K562 (cell line): Measurements from ENCODE around the gene PRR16. TPM values are rescaled to one million over a fixed set of nuclear protein-coding genes. Genes with fewer than 3 reads are reported as not detected.
A peak's percentile ranks its signal among the peaks of the same experiment; 100 is the strongest.

Experiments used
- ARNT ChIP-seq, 2 experiments: fragments of 450-650 bp; IDR thresholded peaks; 2 replicates each; pipeline ENCODE4 v1.6.1; 2016; ENCODE audit warnings: mild to moderate bottlenecking in 1 of 2
- E2F6 ChIP-seq, 2 experiments: IDR thresholded peaks; 2 replicates each; pipeline ENCODE4 v1.6.1; 2011; ENCODE audit warnings: borderline replicate concordance in 1 of 2, control low read depth in 1 of 2, low read depth in 1 of 2, low read length in 1 of 2, mild to moderate bottlenecking in 1 of 2, mixed read lengths in 1 of 2, moderate library complexity in 1 of 2; ENCODE audit not compliant: insufficient read depth in 1 of 2, insufficient read length in 1 of 2, poor library complexity in 1 of 2, severe bottlenecking in 1 of 2; ENCODE audit errors: extremely low read depth in 1 of 2
- EP400 ChIP-seq: fragments of 450-650 bp; IDR thresholded peaks from 2 replicates; pipeline ENCODE4 v1.6.1; 2017; ENCODE audit warnings: antibody characterized with exemption, mild to moderate bottlenecking, moderate library complexity
- ETV1 ChIP-seq: fragments of 450-650 bp; conservative IDR thresholded peaks from 2 replicates; pipeline ENCODE4 v1.6.1; 2016; ENCODE audit warnings: missing genetic modification characterization, control low read depth, low read depth, missing compliant biosample characterization
- HMG20A ChIP-seq: fragments of 450-650 bp; formaldehyde crosslinking; conservative IDR thresholded peaks from 2 replicates; pipeline ENCODE4 v1.4.0; 2020; ENCODE audit warnings: mild to moderate bottlenecking, mixed read lengths
- KAT8 ChIP-seq: fragments of 450-650 bp; IDR thresholded peaks from 2 replicates; pipeline ENCODE4 v1.6.1; 2016; ENCODE audit warnings: low read depth, mild to moderate bottlenecking
- NCOR1 ChIP-seq: fragments of 450-650 bp; IDR thresholded peaks from 2 replicates; pipeline ENCODE4 v1.6.1; 2016; ENCODE audit warnings: mild to moderate bottlenecking, moderate library complexity
- NFE2 ChIP-seq: IDR thresholded peaks from 2 replicates; pipeline ENCODE4 v1.6.1; 2014; ENCODE audit warnings: antibody characterized with exemption, low read depth
- POLR2AphosphoS5 ChIP-seq: IDR thresholded peaks from 2 replicates; pipeline ENCODE4 v1.6.1; 2011; ENCODE audit warnings: mild to moderate bottlenecking, low read depth, low read length, moderate library complexity; ENCODE audit not compliant: control insufficient read depth, insufficient read depth
- POLR3G ChIP-seq: IDR thresholded peaks from 2 replicates; pipeline ENCODE4 v1.6.1; 2011; ENCODE audit not compliant: insufficient read length, insufficient replicate concordance; ENCODE audit errors: extremely low read depth
- SMAD2 ChIP-seq: fragments of 150-350 bp; IDR thresholded peaks from 2 replicates; pipeline ENCODE4 v1.6.1; 2014; ENCODE audit warnings: low read depth, mild to moderate bottlenecking, low read length
- SREBF2 ChIP-seq: sonication (generic); formaldehyde crosslinking; IDR thresholded peaks from 2 replicates; pipeline ENCODE4 v1.4.0; 2020; ENCODE audit warnings: mild to moderate bottlenecking, missing genetic modification reagents
- ZEB2 ChIP-seq: fragments of 450-650 bp; IDR thresholded peaks from 2 replicates; pipeline ENCODE4 v1.6.1; 2016
- ZFX ChIP-seq: sonication (generic); formaldehyde crosslinking; IDR thresholded peaks from 2 replicates; pipeline ENCODE4 v1.8.0; 2022; ENCODE audit warnings: mild to moderate bottlenecking, missing genetic modification reagents, moderate library complexity
- ZMIZ1 ChIP-seq, 2 experiments: fragments of 150-350 bp in 1 of 2; IDR thresholded peaks; 2 replicates each; pipeline ENCODE4 v1.6.1; 2012 to 2016; ENCODE audit warnings: low read depth in 2 of 2, low read length in 2 of 2, mild to moderate bottlenecking in 1 of 2, moderate library complexity in 1 of 2
- ZNF277 ChIP-seq: fragments of 250-450 bp; sonication (Bioruptor Pico); IDR thresholded peaks from 2 replicates; pipeline ENCODE4 v1.8.0; 2022; ENCODE audit warnings: inconsistent platforms, mild to moderate bottlenecking, moderate library complexity, borderline replicate concordance
- ZNF764 ChIP-seq: fragments of 250-450 bp; sonication (Bioruptor Pico); IDR thresholded peaks from 2 replicates; pipeline ENCODE4 v1.4.0; 2020; ENCODE audit warnings: low read depth, mild to moderate bottlenecking, moderate library complexity
- polyA plus RNA-seq, 8 experiments: library from polyadenylated mRNA; depleted of rRNA in 4 of 8; stranded (reverse) in 5 of 8; unstranded in 3 of 8; fragments of >200 nt; fragmentation: Nextera tagmentation in 2 of 8; fragmentation: Illumina TruSeq in 1 of 8; extraction: Ambion mirVana in 2 of 8; extraction: Trizol in 1 of 8; gene quantifications; 2 replicates each; pipeline versions ENCODE4 v1.2.1 to v1.2.3, GENCODE V29; 2011 to 2014; ENCODE audit warnings: inconsistent platforms in 1 of 8, missing spikeins in 1 of 8
- total RNA-seq, 7 experiments: library from RNA; depleted of rRNA in 6 of 7; stranded (reverse); fragments of >200 nt in 6 of 7; fragmentation: Illumina TruSeq in 2 of 7; extraction: Trizol in 2 of 7; gene quantifications; 2 replicates each; pipeline versions ENCODE4 v1.2.1 to v1.2.3, GENCODE V29; 2011 to 2021; ENCODE audit warnings: low replicate concordance in 1 of 7
- TF ChIP-seq, protein P1 (sequence below): sonication (generic); formaldehyde crosslinking; IDR thresholded peaks from 2 replicates; pipeline ENCODE4 v1.8.1; 2022; ENCODE audit warnings: missing genetic modification reagents

PRR16 gene
- total and polyA plus RNA-seq, 9 of the 15 experiments (the other 6 are each of a cell fraction or from before 2014, with no cell fraction given) = 0.61 to 10.1 (median 3.3) TPM

DNA sequence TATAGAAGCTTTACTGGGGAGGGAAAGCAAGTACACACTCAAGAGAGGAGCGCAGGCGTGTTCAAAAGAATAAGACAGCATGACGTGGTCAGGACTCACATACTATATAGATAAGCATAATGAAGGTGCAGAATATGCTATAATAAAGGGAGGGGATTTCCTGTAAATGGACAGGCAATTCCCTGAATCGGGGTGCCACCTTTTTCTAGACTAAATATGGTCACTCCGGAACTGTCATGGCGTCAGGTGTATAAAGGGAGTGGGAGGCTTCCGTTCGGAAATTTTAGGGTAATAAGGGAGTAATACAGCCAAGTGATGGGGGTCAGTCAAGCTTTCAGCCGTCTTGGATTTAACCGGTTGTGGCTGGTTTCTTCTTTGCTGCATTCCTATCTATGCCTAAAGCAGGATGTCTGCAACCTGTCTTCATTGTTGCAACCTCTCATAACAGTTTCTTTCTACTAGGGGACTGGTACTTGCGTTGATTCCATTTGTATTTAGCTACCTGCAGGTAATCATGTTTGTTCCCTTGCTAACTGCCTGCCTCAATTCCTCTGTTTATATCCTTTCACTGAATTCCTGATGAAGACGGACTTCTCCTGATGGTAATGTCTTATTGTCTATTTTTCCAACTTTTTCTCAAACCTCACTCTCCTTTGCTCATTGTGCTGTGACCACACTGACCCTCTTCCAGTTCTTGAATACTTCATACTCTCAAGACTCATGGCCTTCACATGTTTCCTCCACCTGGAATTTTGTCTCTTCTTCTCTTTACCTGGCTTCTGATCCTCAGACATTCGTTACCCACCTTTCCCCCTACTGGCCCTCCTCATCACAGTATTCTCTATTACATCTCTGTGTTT, 48.9 kb downstream of the PRR16 start (continued):
- TF ChIP-seq SMAD2 = no peak
- peak; percentile 27; the same call in 1 of the 2 replicates for TF ChIP-seq NFE2
- TF ChIP-seq E2F6 (IDR thresholded peaks at IDR 0.05; ENCODE audit: borderline replicate concordance in 1 of 2, extremely low read depth in 1 of 2, insufficient read depth in 1 of 2, insufficient read length in 1 of 2, low read depth in 1 of 2, low read length in 1 of 2, poor library complexity in 1 of 2, severe bottlenecking in 1 of 2) = no peak
- no peak for TF ChIP-seq ZMIZ1 (IDR thresholded peaks at IDR 0.05; ENCODE audit: low read depth in 2 of 2, low read length in 2 of 2)
- TF ChIP-seq ZNF764 = no peak
- TF ChIP-seq ZNF277 = no peak
- peak; percentile 38 for TF ChIP-seq EP400
- peak; percentile 91 for TF ChIP-seq ETV1 (tag)
- TF ChIP-seq NCOR1 = 0 out of 2 replicates have a peak, but pooled peaks have one; percentile 6
- peak; percentile 65 for TF ChIP-seq POLR2AphosphoS5
- no peak for TF ChIP-seq SREBF2 (CRISPR knock-in tag)
- TF ChIP-seq ZFX = no peak
- TF ChIP-seq ARNT (IDR thresholded peaks at IDR 0.05) = no peak
- TF ChIP-seq ZEB2 = peak; percentile 6; the same call in 1 of the 2 replicates
- TF ChIP-seq KAT8 = no peak
- TF ChIP-seq, protein P1, sequence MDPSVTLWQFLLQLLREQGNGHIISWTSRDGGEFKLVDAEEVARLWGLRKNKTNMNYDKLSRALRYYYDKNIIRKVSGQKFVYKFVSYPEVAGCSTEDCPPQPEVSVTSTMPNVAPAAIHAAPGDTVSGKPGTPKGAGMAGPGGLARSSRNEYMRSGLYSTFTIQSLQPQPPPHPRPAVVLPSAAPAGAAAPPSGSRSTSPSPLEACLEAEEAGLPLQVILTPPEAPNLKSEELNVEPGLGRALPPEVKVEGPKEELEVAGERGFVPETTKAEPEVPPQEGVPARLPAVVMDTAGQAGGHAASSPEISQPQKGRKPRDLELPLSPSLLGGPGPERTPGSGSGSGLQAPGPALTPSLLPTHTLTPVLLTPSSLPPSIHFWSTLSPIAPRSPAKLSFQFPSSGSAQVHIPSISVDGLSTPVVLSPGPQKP (CRISPR knock-in tag) = no peak
- TF ChIP-seq POLR3G = no peak
- TF ChIP-seq HMG20A (CRISPR knock-in tag) = no peak
